ENCODE measurements around the gene ACMSD. TPM values are rescaled to one million over a fixed set of nuclear protein-coding genes. Genes with fewer than 3 reads are reported as not detected.
A peak's percentile ranks its signal among the peaks of the same experiment; 100 is the strongest.

ACMSD gene
- total and polyA plus RNA-seq, 2 donors (not counting 1 experiment from before 2014, with no cell fraction given) = not detected

- Histone ChIP-seq H3K79me2 (ENCODE audit: control insufficient read depth, insufficient read depth, low read length) (no peaks in the 10 kb centered on the region), H3K9ac (ENCODE audit: insufficient read depth, low read length) (no peak overlapping the region), H4K20me1 (ENCODE audit: control insufficient read depth, extremely low read depth, insufficient read depth, low read length) (no peaks in the 10 kb centered on the region), H3K4me1 (ENCODE audit: control insufficient read depth, extremely low read depth, insufficient read depth, low read length) (no peaks in the 10 kb centered on the region), H3K36me3 (ENCODE audit: control insufficient read depth, insufficient read depth, low read length) (no peaks in the 10 kb centered on the region), H3K9me3 (ENCODE audit: control insufficient read depth, insufficient read depth, low read depth, low read length) (no peaks in the 10 kb centered on the region), H3K4me3 (replicated peaks in 1 of 4; ENCODE audit: control extremely low read depth in 1 of 4, insufficient read depth in 1 of 4, low read depth in 3 of 4, low read length in 4 of 4) (no peak overlapping the region), H3K27me3 (ENCODE audit: control insufficient read depth, insufficient read depth, low read length) (no peaks in the 10 kb centered on the region), H3K27ac (ENCODE audit: insufficient read depth, low read length) (no peak overlapping the region), H3K4me2 (ENCODE audit: extremely low read depth, insufficient read depth, low read length) (no peak overlapping the region), H2AFZ (ENCODE audit: low read length) (no peak overlapping the region)
- no peak for DNase-seq (ENCODE audit: low read depth in 2 of 2)
- TF ChIP-seq, protein P1, sequence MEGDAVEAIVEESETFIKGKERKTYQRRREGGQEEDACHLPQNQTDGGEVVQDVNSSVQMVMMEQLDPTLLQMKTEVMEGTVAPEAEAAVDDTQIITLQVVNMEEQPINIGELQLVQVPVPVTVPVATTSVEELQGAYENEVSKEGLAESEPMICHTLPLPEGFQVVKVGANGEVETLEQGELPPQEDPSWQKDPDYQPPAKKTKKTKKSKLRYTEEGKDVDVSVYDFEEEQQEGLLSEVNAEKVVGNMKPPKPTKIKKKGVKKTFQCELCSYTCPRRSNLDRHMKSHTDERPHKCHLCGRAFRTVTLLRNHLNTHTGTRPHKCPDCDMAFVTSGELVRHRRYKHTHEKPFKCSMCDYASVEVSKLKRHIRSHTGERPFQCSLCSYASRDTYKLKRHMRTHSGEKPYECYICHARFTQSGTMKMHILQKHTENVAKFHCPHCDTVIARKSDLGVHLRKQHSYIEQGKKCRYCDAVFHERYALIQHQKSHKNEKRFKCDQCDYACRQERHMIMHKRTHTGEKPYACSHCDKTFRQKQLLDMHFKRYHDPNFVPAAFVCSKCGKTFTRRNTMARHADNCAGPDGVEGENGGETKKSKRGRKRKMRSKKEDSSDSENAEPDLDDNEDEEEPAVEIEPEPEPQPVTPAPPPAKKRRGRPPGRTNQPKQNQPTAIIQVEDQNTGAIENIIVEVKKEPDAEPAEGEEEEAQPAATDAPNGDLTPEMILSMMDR (conservative IDR thresholded peaks at IDR 0.05 in 1 of 2, IDR thresholded peaks at IDR 0.05 in 1 of 2; ENCODE audit: low read depth in 1 of 2, low read length in 2 of 2) = no peak
- TF ChIP-seq EZH2 (IDR thresholded peaks at IDR 0.05; ENCODE audit: low read length, missing control alignments) = no peak
These were observed 72.5 kb downstream of the ACMSD start for GRCh38 chr2:134910763-134911399.

- H3K4me3 ChIP-seq (replicated peaks in 1 of 4; ENCODE audit: control extremely low read depth in 1 of 4, insufficient read depth in 1 of 4, low read depth in 3 of 4, low read length in 4 of 4) = no peak overlapping the region
- no peaks in the 10 kb centered on the region for H3K36me3 ChIP-seq (ENCODE audit: control insufficient read depth, insufficient read depth, low read length)
- H3K27me3 ChIP-seq (ENCODE audit: control insufficient read depth, insufficient read depth, low read length) = no peaks in the 10 kb centered on the region
- H3K27ac ChIP-seq (ENCODE audit: insufficient read depth, low read length) = no peak overlapping the region
- H3K9ac ChIP-seq (ENCODE audit: insufficient read depth, low read length) = no peak overlapping the region
- H3K4me2 ChIP-seq (ENCODE audit: extremely low read depth, insufficient read depth, low read length) = no peak overlapping the region
- no peaks in the 10 kb centered on the region for H4K20me1 ChIP-seq (ENCODE audit: control insufficient read depth, extremely low read depth, insufficient read depth, low read length)
- TF ChIP-seq, protein P1 (conservative IDR thresholded peaks at IDR 0.05 in 1 of 2, IDR thresholded peaks at IDR 0.05 in 1 of 2; ENCODE audit: low read depth in 1 of 2, low read length in 2 of 2) = no peak
- TF ChIP-seq EZH2 (IDR thresholded peaks at IDR 0.05; ENCODE audit: low read length, missing control alignments) = no peak
- H2AFZ ChIP-seq (ENCODE audit: low read length) = no peak overlapping the region
- H3K79me2 ChIP-seq (ENCODE audit: control insufficient read depth, insufficient read depth, low read length) = no peaks in the 10 kb centered on the region
- no peak for DNase-seq (ENCODE audit: low read depth in 2 of 2)
- H3K4me1 ChIP-seq (ENCODE audit: control insufficient read depth, extremely low read depth, insufficient read depth, low read length) = no peaks in the 10 kb centered on the region
- no peaks in the 10 kb centered on the region for H3K9me3 ChIP-seq (ENCODE audit: control insufficient read depth, insufficient read depth, low read depth, low read length)
These were observed 73.0 kb downstream of the ACMSD start for GRCh38 chr2:134911400-134911785.

GRCh38 chr2:134912361-134912760 lies 73.9 kb downstream of the ACMSD start:
- Histone ChIP-seq H3K9ac (ENCODE audit: insufficient read depth, low read length) (no peak overlapping the region), H2AFZ (ENCODE audit: low read length) (no peak overlapping the region), H3K4me2 (ENCODE audit: extremely low read depth, insufficient read depth, low read length) (no peak overlapping the region), H3K4me1 (ENCODE audit: control insufficient read depth, extremely low read depth, insufficient read depth, low read length) (peaks cover 2% of the 10 kb centered on the region), H3K9me3 (ENCODE audit: control insufficient read depth, insufficient read depth, low read depth, low read length) (no peaks in the 10 kb centered on the region), H3K27ac (ENCODE audit: insufficient read depth, low read length) (no peak overlapping the region), H3K27me3 (ENCODE audit: control insufficient read depth, insufficient read depth, low read length) (no peaks in the 10 kb centered on the region), H3K4me3 (replicated peaks in 1 of 4; ENCODE audit: control extremely low read depth in 1 of 4, insufficient read depth in 1 of 4, low read depth in 3 of 4, low read length in 4 of 4) (no peak overlapping the region), H3K36me3 (ENCODE audit: control insufficient read depth, insufficient read depth, low read length) (no peaks in the 10 kb centered on the region), H3K79me2 (ENCODE audit: control insufficient read depth, insufficient read depth, low read length) (no peaks in the 10 kb centered on the region), H4K20me1 (ENCODE audit: control insufficient read depth, extremely low read depth, insufficient read depth, low read length) (no peaks in the 10 kb centered on the region)
- peak; percentile 36 to 60 for DNase-seq (ENCODE audit: low read depth in 2 of 2)
- no peak for TF ChIP-seq EZH2 (IDR thresholded peaks at IDR 0.05; ENCODE audit: low read length, missing control alignments)
- TF ChIP-seq, protein P1 (conservative IDR thresholded peaks at IDR 0.05 in 1 of 2, IDR thresholded peaks at IDR 0.05 in 1 of 2; ENCODE audit: low read depth in 1 of 2, low read length in 2 of 2) = no peak

All from fibroblast of lung (primary cell).